HEK293T (cell line): ENCODE measurements around the gene LCK.

Experiments used
- BHLHE40 ChIP-seq: fragments of 450-650 bp; IDR thresholded peaks from 2 replicates; pipeline ENCODE4 v1.6.1; 2016; ENCODE audit warnings: mild to moderate bottlenecking, moderate library complexity, borderline replicate concordance
- FOXK2 ChIP-seq: fragments of 450-650 bp; IDR thresholded peaks from 2 replicates; pipeline ENCODE4 v1.6.1; 2016; ENCODE audit warnings: mild to moderate bottlenecking
- FOXM1 ChIP-seq: fragments of 450-650 bp; IDR thresholded peaks from 2 replicates; pipeline ENCODE4 v1.6.1; 2017; ENCODE audit warnings: mild to moderate bottlenecking, borderline replicate concordance
- TARDBP ChIP-seq: fragments of 450-650 bp; IDR thresholded peaks from 2 replicates; pipeline ENCODE4 v1.6.1; 2016

DNA sequence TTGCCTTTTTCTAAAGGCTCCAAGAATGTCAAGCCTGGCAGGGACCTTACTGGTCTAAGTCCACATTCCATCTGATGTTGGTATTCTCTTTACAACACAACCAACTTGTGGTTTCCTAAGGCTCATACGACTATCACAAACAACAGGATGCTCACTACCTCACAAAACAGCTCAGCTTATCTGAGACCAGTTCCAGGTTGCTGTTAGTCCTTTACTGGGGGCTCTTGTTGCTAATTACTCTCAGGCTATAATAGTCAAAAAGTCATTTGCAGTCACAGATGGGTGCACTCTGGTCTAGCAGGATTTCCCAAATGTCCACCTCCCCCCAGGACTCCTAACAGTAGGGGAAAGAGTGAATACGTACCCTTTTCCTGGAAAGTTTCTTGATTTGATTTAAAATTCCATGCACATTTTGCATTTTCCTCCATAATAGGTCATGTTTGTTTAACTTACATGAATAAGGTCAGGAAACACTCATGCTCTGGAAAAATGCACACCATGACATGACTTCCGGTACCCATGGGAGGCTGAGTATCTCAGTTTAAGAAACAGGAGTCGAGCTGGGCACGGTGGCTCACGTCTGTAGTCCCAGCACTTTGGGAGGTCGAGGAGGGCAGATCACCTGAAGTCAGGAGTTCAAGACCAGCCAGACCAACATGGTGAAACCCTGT lies 16.0 kb downstream of the LCK start:
- TF ChIP-seq BHLHE40 (no peak), TARDBP (no peak), FOXK2 (no peak), FOXM1 (no peak)
